ENCODE measurements around the gene SOS2. TPM values are rescaled to one million over a fixed set of nuclear protein-coding genes. Genes with fewer than 3 reads are reported as not detected.

The SOS2 gene
- total RNA-seq, 1 experiment from 2014 or later: 20.3 TPM

GRCh38 chr14:50254248-50254647 is 22.9 kb upstream of the SOS2 start:
- Histone ChIP-seq H3K4me1 (ENCODE audit: insufficient read depth, low read length, poor library complexity, severe bottlenecking) (no peaks in the 10 kb centered on the region), H3K27ac (ENCODE audit: low read depth, low read length, poor library complexity, severe bottlenecking) (no peak overlapping the region), H3K27me3 (replicated peaks; ENCODE audit: insufficient read depth, low read depth, low read length, poor library complexity) (no peaks in the 10 kb centered on the region), H3K36me3 (ENCODE audit: insufficient read depth, low read length, poor library complexity, severe bottlenecking) (no peaks in the 10 kb centered on the region), H3K9me3 (ENCODE audit: low read depth, low read length, poor library complexity, severe bottlenecking) (no peaks in the 10 kb centered on the region), H3K4me3 (ENCODE audit: low read depth, low read length, poor library complexity, severe bottlenecking) (no peak overlapping the region)
- TF ChIP-seq EZH2 (IDR thresholded peaks at IDR 0.05; ENCODE audit: borderline replicate concordance, low read depth, low read length, poor library complexity, severe bottlenecking) (no peak), CTCF (conservative IDR thresholded peaks at IDR 0.05; ENCODE audit: low read depth, low read length) (no peak)
- BruUV-seq (replicated peaks): no TSS peak
- intact Hi-C loops (cut with micrococcal nuclease; ENCODE audit: unreplicated experiment): no loop called here
- ChIA-PET POLR2A (ENCODE audit: low non-redundant PET) (no interaction called here), CTCF (no interaction called here)
- DNase-seq (ENCODE audit: low spot score): no peak

- ChIA-PET CTCF (no interaction called here), POLR2A (ENCODE audit: low non-redundant PET) (no interaction called here)
- BruUV-seq (replicated peaks): no TSS peak
- no peak overlapping the region for H3K27ac ChIP-seq (ENCODE audit: low read depth, low read length, poor library complexity, severe bottlenecking)
- intact Hi-C loops (cut with micrococcal nuclease; ENCODE audit: unreplicated experiment): no loop called here
- peaks cover 13% of the 10 kb centered on the region for H3K36me3 ChIP-seq (ENCODE audit: insufficient read depth, low read length, poor library complexity, severe bottlenecking)
- H3K4me1 ChIP-seq (ENCODE audit: insufficient read depth, low read length, poor library complexity, severe bottlenecking): no peaks in the 10 kb centered on the region
- TF ChIP-seq CTCF (conservative IDR thresholded peaks at IDR 0.05; ENCODE audit: low read depth, low read length): no peak
- no peak for TF ChIP-seq EZH2 (IDR thresholded peaks at IDR 0.05; ENCODE audit: borderline replicate concordance, low read depth, low read length, poor library complexity, severe bottlenecking)
- H3K27me3 ChIP-seq (replicated peaks; ENCODE audit: insufficient read depth, low read depth, low read length, poor library complexity): no peaks in the 10 kb centered on the region
- no peak for DNase-seq (ENCODE audit: low spot score)
- no peaks in the 10 kb centered on the region for H3K9me3 ChIP-seq (ENCODE audit: low read depth, low read length, poor library complexity, severe bottlenecking)
- H3K4me3 ChIP-seq (ENCODE audit: low read depth, low read length, poor library complexity, severe bottlenecking): no peak overlapping the region
Observed at GRCh38 chr14:50249136-50249775, 17.9 kb upstream of the SOS2 start.

- no peak overlapping the region for H3K4me3 ChIP-seq (ENCODE audit: low read depth, low read length, poor library complexity, severe bottlenecking)
- H3K27me3 ChIP-seq (replicated peaks; ENCODE audit: insufficient read depth, low read depth, low read length, poor library complexity): no peaks in the 10 kb centered on the region
- no peak for TF ChIP-seq CTCF (conservative IDR thresholded peaks at IDR 0.05; ENCODE audit: low read depth, low read length)
- no peak for TF ChIP-seq EZH2 (IDR thresholded peaks at IDR 0.05; ENCODE audit: borderline replicate concordance, low read depth, low read length, poor library complexity, severe bottlenecking)
- ChIA-PET CTCF (no interaction called here), POLR2A (ENCODE audit: low non-redundant PET) (no interaction called here)
- no TSS peak for BruUV-seq (replicated peaks)
- H3K9me3 ChIP-seq (ENCODE audit: low read depth, low read length, poor library complexity, severe bottlenecking): no peaks in the 10 kb centered on the region
- DNase-seq (ENCODE audit: low spot score): no peak
- intact Hi-C loops (cut with micrococcal nuclease; ENCODE audit: unreplicated experiment): no loop called here
- no peaks in the 10 kb centered on the region for H3K4me1 ChIP-seq (ENCODE audit: insufficient read depth, low read length, poor library complexity, severe bottlenecking)
- peaks cover 13% of the 10 kb centered on the region for H3K36me3 ChIP-seq (ENCODE audit: insufficient read depth, low read length, poor library complexity, severe bottlenecking)
- H3K27ac ChIP-seq (ENCODE audit: low read depth, low read length, poor library complexity, severe bottlenecking): no peak overlapping the region
Observed at GRCh38 chr14:50247245-50247644, 15.9 kb upstream of the SOS2 start.

Measured in A673 (cell line).